Endothelial cell of umbilical vein (primary cell): ENCODE results near the gene CNGB1. TPM values are rescaled to one million over a fixed set of nuclear protein-coding genes. Genes with fewer than 3 reads are reported as not detected.

Experiments used
- BruUV-seq: library from RNA; stranded (reverse); fragments of 400-500 nt; replicated peaks from 2 replicates; lab custom pipeline; 2021; lab: Mats Ljungman, UMichigan
- CTCF ChIA-PET: fragments of 300-600, 350-600 bp; sonication (Branson Sonifier 250); formaldehyde crosslinking; loops from one replicate; lab custom pipeline; 2021; ENCODE audit warnings: antibody characterized with exemption, inconsistent platforms; lab: Charles Lee
- POLR2A ChIA-PET: fragments of 300-600, 350-600 bp; sonication (Branson Sonifier 250); formaldehyde crosslinking; loops from one replicate; lab custom pipeline; 2021; ENCODE audit warnings: antibody characterized with exemption, inconsistent platforms; lab: Charles Lee
- DNase-seq: peaks from one replicate; pipeline ENCODE4 v3.0.0-alpha.2; 2011; ENCODE audit warnings: low read depth, low spot score
- FAIRE-seq: peaks from 2 replicates; lab custom pipeline; 2011; peaks lifted over from hg19 to GRCh38; lab: Jason Lieb, UNC
- H2AFZ ChIP-seq: 2 replicates; pipeline ENCODE4 v1.6.0; 2012; ENCODE audit warnings: low read depth, low read length, control low read depth, inconsistent platforms
- H3K27ac ChIP-seq: 2 replicates; pipeline ENCODE4 v1.5.1; 2011; ENCODE audit warnings: low read depth, mild to moderate bottlenecking, control low read depth, low read length, moderate library complexity; ENCODE audit not compliant: insufficient read depth
- H3K27me3 ChIP-seq, 2 experiments: 2 replicates each; pipeline versions ENCODE4 v1.6.0 to v1.6.1; 2011; ENCODE audit warnings: low read length in 2 of 2, mixed read lengths in 1 of 2; ENCODE audit not compliant: control insufficient read depth in 2 of 2, insufficient read depth in 2 of 2
- H3K36me3 ChIP-seq, 2 experiments: 2 replicates in 1 of 2; 3 replicates in 1 of 2; pipeline ENCODE4 v1.5.1; 2011; ENCODE audit warnings: low read length in 2 of 2, mild to moderate bottlenecking in 1 of 2, moderate library complexity in 1 of 2; ENCODE audit not compliant: control insufficient read depth in 2 of 2, insufficient read depth in 2 of 2; ENCODE audit errors: extremely low read depth in 1 of 2
- H3K4me1 ChIP-seq: 3 replicates; pipeline ENCODE4 v1.5.1; 2011; ENCODE audit warnings: mild to moderate bottlenecking, low read length; ENCODE audit not compliant: control insufficient read depth, insufficient read depth; ENCODE audit errors: extremely low read depth
- H3K4me2 ChIP-seq: 2 replicates; pipeline ENCODE4 v1.6.1; 2011; ENCODE audit warnings: low read length, control low read depth, mixed read lengths; ENCODE audit not compliant: insufficient read depth
- H3K4me3 ChIP-seq, 3 experiments: fragments of 200-600 bp in 1 of 3; sonication (generic), shearing (Covaris generic) in 1 of 3; replicated peaks in 1 of 3; 2 replicates each; pipeline ENCODE4 v1.5.1; 2011 to 2016; ENCODE audit warnings: control low read depth in 3 of 3, low read length in 3 of 3, mild to moderate bottlenecking in 2 of 3, inconsistent platforms in 1 of 3, low read depth in 1 of 3, moderate library complexity in 1 of 3; ENCODE audit not compliant: insufficient read depth in 1 of 3
- H3K79me2 ChIP-seq: 2 replicates; pipeline ENCODE4 v1.6.0; 2012; ENCODE audit warnings: low read length, inconsistent platforms; ENCODE audit not compliant: control insufficient read depth, insufficient read depth
- H3K9ac ChIP-seq: replicated peaks from 2 replicates; pipeline ENCODE3; 2011; ENCODE audit warnings: low read length, control low read depth; ENCODE audit not compliant: insufficient read depth; ENCODE audit errors: extremely low read depth
- H3K9me1 ChIP-seq: replicated peaks from 3 replicates; pipeline ENCODE4 v1.6.0; 2011; ENCODE audit warnings: mild to moderate bottlenecking, low read length; ENCODE audit not compliant: control insufficient read depth, insufficient read depth; ENCODE audit errors: extremely low read depth
- H3K9me3 ChIP-seq: replicated peaks from 2 replicates; pipeline ENCODE4 v1.5.1; 2012; ENCODE audit warnings: low read length, inconsistent platforms; ENCODE audit not compliant: control insufficient read depth, insufficient read depth
- H4K20me1 ChIP-seq: replicated peaks from 2 replicates; pipeline ENCODE3; 2011; ENCODE audit warnings: mild to moderate bottlenecking, low read length; ENCODE audit not compliant: control insufficient read depth, insufficient read depth; ENCODE audit errors: extremely low read depth
- CTCF ChIP-seq, 2 donors: IDR thresholded peaks; 1 replicate in 1 of 2; 2 replicates in 1 of 2; pipeline ENCODE4 v1.5.1; 2011; ENCODE audit warnings: low read length in 2 of 2, mild to moderate bottlenecking in 2 of 2, moderate library complexity in 2 of 2, control low read depth in 1 of 2, inconsistent platforms in 1 of 2, low read depth in 1 of 2; ENCODE audit not compliant: insufficient read depth in 1 of 2; ENCODE audit errors: extremely low read depth in 1 of 2
- EZH2 ChIP-seq: IDR thresholded peaks from 2 replicates; pipeline ENCODE4 v1.6.1; 2012; ENCODE audit warnings: borderline replicate concordance, low read depth, mild to moderate bottlenecking, moderate library complexity, low read length, inconsistent platforms; ENCODE audit not compliant: severe bottlenecking
- FOS ChIP-seq: IDR thresholded peaks from 2 replicates; pipeline ENCODE4 v1.6.1; 2011; ENCODE audit warnings: mild to moderate bottlenecking, low read length, moderate library complexity, borderline replicate concordance; ENCODE audit not compliant: insufficient read depth
- GATA2 ChIP-seq: IDR thresholded peaks from 2 replicates; pipeline ENCODE4 v1.7.0; 2011; ENCODE audit warnings: low read depth, mild to moderate bottlenecking, moderate library complexity, mixed read lengths, low read length; ENCODE audit not compliant: insufficient read length, insufficient read depth
- JUN ChIP-seq: IDR thresholded peaks from 2 replicates; pipeline ENCODE4 v1.6.1; 2011; ENCODE audit warnings: borderline replicate concordance, low read depth; ENCODE audit not compliant: insufficient read length, insufficient read depth
- MAX ChIP-seq: IDR thresholded peaks from 2 replicates; pipeline ENCODE4 v1.6.1; 2011; ENCODE audit not compliant: insufficient read depth, insufficient read length
- MYC ChIP-seq: IDR thresholded peaks from one replicate; pipeline ENCODE4 v1.6.1; 2011; ENCODE audit warnings: mild to moderate bottlenecking, low read depth, low read length
- POLR2A ChIP-seq: IDR thresholded peaks from 2 replicates; pipeline ENCODE4 v1.6.1; 2012; ENCODE audit warnings: low read depth, mild to moderate bottlenecking, control low read depth, low read length
- POLR2AphosphoS5 ChIP-seq: IDR thresholded peaks from 2 replicates; pipeline ENCODE4 v1.6.1; 2012; ENCODE audit warnings: low read depth, mild to moderate bottlenecking, control low read depth, low read length, moderate library complexity; ENCODE audit not compliant: insufficient read depth
- dilution Hi-C: fragments of 300-500 bp; cut with MboI; formaldehyde crosslinking; loops from one replicate; pipeline ENCODE4 v1.15.0; 2019; ENCODE audit warnings: low sequenced_read_pairs; ENCODE audit not compliant: extremely low pct_ligation_motif_present
- intact Hi-C: fragments of 100-400 bp; cut with micrococcal nuclease; formaldehyde crosslinking; loops from one replicate; pipeline ENCODE4 v1.10.0; 2022
- polyA plus RNA-seq, 4 experiments: library from polyadenylated mRNA; depleted of rRNA in 3 of 4; stranded (reverse) in 3 of 4; unstranded in 1 of 4; fragments of >200 nt; gene quantifications; 2 replicates each; pipeline versions ENCODE4 v1.2.1 to v1.2.3, GENCODE V29; 2011 to 2012; ENCODE audit warnings: missing spikeins in 1 of 4
- total RNA-seq: library from RNA; stranded (reverse); gene quantifications from 2 replicates; pipeline ENCODE4 v1.2.3, GENCODE V29; 2021

Gene CNGB1
- total and polyA plus RNA-seq, 2 donors (not counting 3 experiments of a cell fraction or from before 2014, with no cell fraction given), result not detected

- intact Hi-C loops, result no loop called here
- dilution Hi-C loops, result no loop called here
- no peak overlapping the region for H3K4me3 ChIP-seq
- no peak for TF ChIP-seq FOS
- TF ChIP-seq GATA2, result no peak
- TF ChIP-seq POLR2A, result no peak
- TF ChIP-seq MYC, result no peak
- TF ChIP-seq JUN, result no peak
- no peak for TF ChIP-seq POLR2AphosphoS5
- TF ChIP-seq CTCF (IDR thresholded peaks at IDR 0.05; ENCODE audit: extremely low read depth in 1 of 2, insufficient read depth in 1 of 2, low read depth in 1 of 2, low read length in 2 of 2), result no peak
- no peak for TF ChIP-seq MAX
- no peak for TF ChIP-seq EZH2
- no peaks in the 10 kb centered on the region for H3K36me3 ChIP-seq
- ChIA-PET POLR2A (no interaction called here), CTCF (no interaction called here)
- H3K9me1 ChIP-seq, result no peaks in the 10 kb centered on the region
- no peak overlapping the region for H3K4me2 ChIP-seq
- no peak for DNase-seq
- H3K27me3 ChIP-seq, result no peaks in the 10 kb centered on the region
- no peaks in the 10 kb centered on the region for H4K20me1 ChIP-seq
- no peaks in the 10 kb centered on the region for H3K9me3 ChIP-seq
- BruUV-seq, result no TSS peak
- H3K27ac ChIP-seq, result no peak overlapping the region
- no peak for FAIRE-seq
- H3K4me1 ChIP-seq, result no peaks in the 10 kb centered on the region
- H2AFZ ChIP-seq, result no peak overlapping the region
- no peaks in the 10 kb centered on the region for H3K79me2 ChIP-seq
- no peak overlapping the region for H3K9ac ChIP-seq
Measured at GRCh38 chr16:57949013-57949412, 21.9 kb downstream of the CNGB1 start.
